ENCODE measurements around the gene XPNPEP1. TPM values are rescaled to one million over a fixed set of nuclear protein-coding genes. Genes with fewer than 3 reads are reported as not detected.

Gene XPNPEP1
- total RNA-seq, 4 donors from 2014 or later = 77.5 to 109 (median 100) TPM

GRCh38 chr10:109853921-109854320, 69.4 kb downstream of the XPNPEP1 start:
- WGBS, 2 donors = 91 to 94% methylated on average over 7 of the region's 7 CpGs
- intact Hi-C loops (cut with DNase I; ENCODE audit: low total_unique reads) = no loop called here
- TF ChIP-seq CTCF (IDR thresholded peaks at IDR 0.05) = no peak
- no peak for TF ChIP-seq POLR2A (IDR thresholded peaks at IDR 0.05)
- DNase-seq (ENCODE audit: low spot score in 2 of 2) = no peak
- no peak overlapping the region for H3K4me3 ChIP-seq (ENCODE audit: low read depth, poor library complexity, severe bottlenecking)

GRCh38 chr10:109852475-109853037, 70.8 kb downstream of the XPNPEP1 start:
- peak; percentile 74 to 94 for DNase-seq (ENCODE audit: low spot score in 2 of 2)
- no peak overlapping the region for H3K4me3 ChIP-seq (ENCODE audit: low read depth, poor library complexity, severe bottlenecking)
- 8 to 10% methylated on average over 13 of the region's 13 CpGs for WGBS, 2 donors
- TF ChIP-seq POLR2A (IDR thresholded peaks at IDR 0.05) = no peak
- TF ChIP-seq CTCF (IDR thresholded peaks at IDR 0.05) = no peak
- intact Hi-C loops (cut with DNase I; ENCODE audit: low total_unique reads) = no loop called here

- no peak for DNase-seq (ENCODE audit: low spot score in 2 of 2)
- TF ChIP-seq POLR2A (IDR thresholded peaks at IDR 0.05) (no peak), CTCF (IDR thresholded peaks at IDR 0.05) (no peak)
- intact Hi-C loops (cut with DNase I; ENCODE audit: low total_unique reads) = no loop called here
- no peak overlapping the region for H3K4me3 ChIP-seq (ENCODE audit: low read depth, poor library complexity, severe bottlenecking)
- WGBS, 2 donors = 49 to 62% methylated on average over 10 of the region's 10 CpGs
These were observed 71.5 kb downstream of the XPNPEP1 start for GRCh38 chr10:109851616-109852474.

GRCh38 chr10:109846832-109847231, 76.5 kb downstream of the XPNPEP1 start:
- no peak for TF ChIP-seq POLR2A (IDR thresholded peaks at IDR 0.05)
- TF ChIP-seq CTCF (IDR thresholded peaks at IDR 0.05) = no peak
- 37 to 41% methylated on average over 3 of the region's 3 CpGs for WGBS, 2 donors

GRCh38 chr10:109845308-109845707, 78.0 kb downstream of the XPNPEP1 start:
- intact Hi-C loops (cut with DNase I; ENCODE audit: low total_unique reads) = no loop called here
- TF ChIP-seq POLR2A (IDR thresholded peaks at IDR 0.05) (no peak), CTCF (IDR thresholded peaks at IDR 0.05) (no peak)

More at GRCh38 chr10:109846832-109847231, 76.5 kb downstream of the XPNPEP1 start:
- intact Hi-C loops (cut with DNase I; ENCODE audit: low total_unique reads) = no loop called here
- no peak for DNase-seq (ENCODE audit: low spot score in 2 of 2)
- H3K4me3 ChIP-seq (ENCODE audit: low read depth, poor library complexity, severe bottlenecking) = no peak overlapping the region

More at GRCh38 chr10:109845308-109845707, 78.0 kb downstream of the XPNPEP1 start:
- 87 to 92% methylated on average over 5 of the region's 5 CpGs for WGBS, 2 donors
- DNase-seq (ENCODE audit: low spot score in 2 of 2) = no peak
- no peak overlapping the region for H3K4me3 ChIP-seq (ENCODE audit: low read depth, poor library complexity, severe bottlenecking)

All from lower leg skin (tissue), 4 donors.